ENCODE results near the gene GOLGA1. TPM values are rescaled to one million over a fixed set of nuclear protein-coding genes. Genes with fewer than 3 reads are reported as not detected.

Gene GOLGA1
- total and polyA plus RNA-seq, 2 of the 13 experiments (the other 11 are each of a cell fraction or from before 2014, with no cell fraction given): 12.7 to 15.9 TPM

- TF ChIP-seq ZSCAN9 (CRISPR knock-in tag; IDR thresholded peaks at IDR 0.05; ENCODE audit: borderline replicate concordance) (no peak), ZNF350 (CRISPR knock-in tag; IDR thresholded peaks at IDR 0.05; ENCODE audit: borderline replicate concordance, low read depth) (no peak), SMAD3 (CRISPR knock-in tag; IDR thresholded peaks at IDR 0.05) (no peak)
Measured at GRCh38 chr9:124831642-124832364, 109.1 kb downstream of the GOLGA1 start (continued).

GRCh38 chr9:124830593-124830992, 110.3 kb downstream of the GOLGA1 start:
- ChIA-PET POLR2A (interaction anchor here (1.0 to 2.5 kb wide), 3 partner anchors 11 to 370 kb away, joined by 3 to 15 read pairs (median 5); no protein-coding TSS in a partner anchor), CTCF (ENCODE audit: low intra/inter-chr PET ratio, low total read pairs) (no interaction called here)
- no peaks in the 10 kb centered on the region for H3K9me3 ChIP-seq (ENCODE audit: low read length)
- no peak overlapping the region for H3K27ac ChIP-seq (ENCODE audit: extremely low read length, insufficient read depth, low read length)
- H3K9ac ChIP-seq (ENCODE audit: insufficient read depth, low read depth, low read length): no peak overlapping the region
- DNase-seq (ENCODE audit: low spot score) (no peak), FAIRE-seq (no peak), ATAC-seq (no peak)
- no peaks in the 10 kb centered on the region for H3K79me2 ChIP-seq (ENCODE audit: insufficient read depth, low read length)
- 32% methylated on average over 4 of the region's 4 CpGs for WGBS (ENCODE audit: low lambda C conversion rate)
- no peak overlapping the region for H3K4me2 ChIP-seq (ENCODE audit: low read depth, low read length)
- no peak for TF ChIP-seq ZNF703 (CRISPR knock-in tag; IDR thresholded peaks at IDR 0.05; ENCODE audit: borderline replicate concordance)
- no peak for TF ChIP-seq RBAK (CRISPR knock-in tag; IDR thresholded peaks at IDR 0.05)
- TF ChIP-seq ZNF609 (CRISPR knock-in tag; IDR thresholded peaks at IDR 0.05; ENCODE audit: borderline replicate concordance): no peak
- H3K27me3 ChIP-seq (ENCODE audit: control insufficient read depth in 1 of 2, insufficient read depth in 2 of 2, low read length in 2 of 2): peaks cover 3 to 18% of the 10 kb centered on the region in 2 experiments; a peak in 4 of 5 replicates
- H4K20me1 ChIP-seq (ENCODE audit: insufficient read depth, low read length): no peaks in the 10 kb centered on the region
- BruUV-seq (replicated peaks): no TSS peak
- no peak overlapping the region for H3K4me3 ChIP-seq (replicated peaks in 1 of 3; ENCODE audit: insufficient read depth in 1 of 3, low read depth in 2 of 3, low read length in 3 of 3)
- H3K4me1 ChIP-seq (ENCODE audit: insufficient read depth, low read length): peaks cover 40% of the 10 kb centered on the region
- in situ Hi-C loops (cut with HindIII; ENCODE audit: extremely low pct_ligation_motif_present, low pct_unique_long_range_greater_than_20kb) (no loop called here), intact Hi-C loops (cut with micrococcal nuclease; ENCODE audit: unreplicated experiment) (no loop called here)
- no peak overlapping the region for H2AFZ ChIP-seq (ENCODE audit: low read length)
- H3K36me3 ChIP-seq (replicated peaks in 1 of 2; ENCODE audit: control insufficient read depth in 1 of 2, insufficient read depth in 2 of 2, low read length in 2 of 2): no peaks in the 10 kb centered on the region

Data from HepG2 (cell line).